Kidney capillary endothelial cell (primary cell): ENCODE results near the gene EGFR.
A peak's percentile ranks its signal among the peaks of the same experiment; 100 is the strongest.

Source experiments
- DNase-seq: peaks from one replicate; pipeline ENCODE4 v3.0.0-alpha.2; 2018; ENCODE audit warnings: low spot score

EGFR gene

DNA sequence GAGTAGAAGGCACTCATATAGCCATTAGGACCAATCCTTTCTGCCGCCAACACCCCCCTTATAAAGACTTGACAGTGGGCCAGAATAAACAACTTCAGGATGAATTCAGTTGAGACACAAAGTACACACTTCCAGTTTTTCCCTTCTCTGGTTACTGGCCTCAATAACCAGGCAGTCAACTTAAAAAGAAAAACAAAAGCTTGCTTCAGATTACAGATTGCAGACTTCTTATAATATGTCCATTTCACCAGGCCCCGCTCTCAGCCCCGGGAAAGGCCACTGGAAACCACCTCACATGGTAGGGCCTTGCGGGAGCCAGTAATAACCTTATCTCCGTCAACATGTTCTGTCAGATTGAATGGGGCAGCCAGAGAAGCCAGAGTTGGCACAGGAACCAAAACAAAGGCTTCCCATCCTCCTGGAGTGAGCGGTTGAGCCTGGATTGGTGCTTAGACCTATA lies 108.8 kb downstream of the EGFR start:
- no peak for DNase-seq

DNA sequence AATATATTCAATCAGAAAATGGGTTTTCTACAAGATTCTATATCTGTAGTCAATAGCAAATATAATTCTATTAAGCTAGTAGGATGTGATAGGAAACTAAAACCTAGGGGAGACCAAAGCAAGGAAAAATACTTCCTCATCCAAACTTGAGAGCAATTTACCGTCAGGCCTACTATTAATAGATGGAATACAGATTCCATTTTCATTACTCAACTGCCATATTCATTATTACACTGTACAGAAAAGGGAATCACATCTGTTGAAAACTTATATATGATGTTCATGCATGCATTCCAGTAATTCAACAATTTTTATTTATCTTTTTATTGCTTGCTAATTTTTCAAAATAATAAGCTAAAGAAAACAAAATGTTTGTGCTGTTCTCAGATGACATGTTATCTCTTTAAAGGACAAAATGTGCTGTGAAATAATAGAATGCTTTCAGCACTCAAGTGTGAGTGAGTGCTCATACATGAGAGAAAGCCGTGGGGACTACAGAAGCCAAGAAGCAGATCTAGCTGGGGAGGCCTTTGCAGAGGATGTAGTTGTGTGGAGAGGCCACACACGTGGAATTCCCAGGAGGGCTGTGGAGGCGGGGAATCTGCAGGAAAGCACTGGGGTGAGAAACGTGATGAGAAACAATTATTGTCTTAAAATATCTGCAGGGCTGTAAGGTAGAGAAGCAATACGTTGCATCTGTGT lies 110.0 kb downstream of the EGFR start:
- peak; percentile 10 for DNase-seq

DNA sequence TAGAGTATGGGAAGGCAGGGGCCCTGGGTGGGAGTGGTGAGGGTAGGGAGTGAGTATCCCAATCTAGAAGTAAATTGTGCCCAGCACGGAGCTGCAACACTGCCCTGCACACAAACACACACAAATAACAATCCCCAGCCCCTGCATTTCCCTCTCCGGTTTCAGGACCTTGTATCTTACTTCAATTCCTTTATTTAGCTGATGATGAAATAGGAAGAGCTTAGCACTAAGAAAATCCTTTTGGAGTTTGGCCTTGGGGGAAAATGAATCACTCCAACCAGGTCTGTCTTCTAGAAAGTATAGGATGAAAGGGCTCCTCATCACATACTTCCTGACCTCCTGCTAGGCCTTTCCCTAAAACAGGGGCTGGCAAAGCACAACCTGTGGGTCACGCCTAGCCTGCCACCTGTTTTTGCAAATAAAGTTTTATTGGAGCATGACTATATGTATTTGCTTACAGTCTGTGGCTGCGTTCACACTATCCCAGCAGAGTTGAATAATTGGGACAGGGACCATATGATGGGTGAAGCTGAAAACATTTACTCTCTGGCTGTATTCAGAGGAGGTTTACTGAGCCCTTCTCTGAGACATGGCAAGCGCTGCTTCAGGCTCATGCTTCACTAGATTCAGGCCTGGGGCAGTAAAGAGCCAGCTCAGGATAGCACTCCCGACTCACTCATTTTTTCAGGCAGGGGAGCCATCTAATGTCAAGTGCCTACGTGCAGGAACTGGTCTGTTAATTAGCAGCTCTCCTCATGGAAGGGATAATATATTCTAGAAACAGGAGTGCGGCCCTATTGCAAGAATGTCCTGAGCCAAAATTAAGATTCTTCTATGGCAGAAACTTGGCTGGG lies 111.0 kb downstream of the EGFR start:
- DNase-seq = peak; percentile 60

GRCh38 chr7:55130395-55131141 lies 111.8 kb downstream of the EGFR start:
- peak; percentile 18 for DNase-seq

- DNase-seq = no peak
Observed at GRCh38 chr7:55131142-55131929, 112.5 kb downstream of the EGFR start.

DNA sequence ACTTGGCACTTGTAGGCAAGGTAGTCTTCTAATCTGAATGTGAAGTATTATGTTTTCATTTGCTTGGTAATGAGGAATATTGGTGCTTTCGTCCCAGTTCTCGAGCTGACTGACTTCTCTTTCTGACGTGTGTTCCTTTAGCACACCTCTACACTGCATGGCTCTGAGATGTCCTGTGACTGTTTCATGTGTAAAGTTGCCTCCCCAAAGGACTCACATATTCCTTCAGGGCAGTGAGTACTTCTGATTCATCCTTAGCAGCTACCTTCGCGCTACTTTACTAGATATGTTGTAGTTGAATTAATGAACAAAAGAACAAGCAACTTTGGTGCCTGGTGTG lies 113.7 kb downstream of the EGFR start:
- no peak for DNase-seq

GRCh38 chr7:55132890-55133551 lies 114.2 kb downstream of the EGFR start:
- peak; percentile 98 for DNase-seq

- DNase-seq = peak; percentile 96
Observed at GRCh38 chr7:55133630-55134358, 115.0 kb downstream of the EGFR start.

- no peak for DNase-seq
Observed at GRCh38 chr7:55134359-55134725, 115.5 kb downstream of the EGFR start.

DNA sequence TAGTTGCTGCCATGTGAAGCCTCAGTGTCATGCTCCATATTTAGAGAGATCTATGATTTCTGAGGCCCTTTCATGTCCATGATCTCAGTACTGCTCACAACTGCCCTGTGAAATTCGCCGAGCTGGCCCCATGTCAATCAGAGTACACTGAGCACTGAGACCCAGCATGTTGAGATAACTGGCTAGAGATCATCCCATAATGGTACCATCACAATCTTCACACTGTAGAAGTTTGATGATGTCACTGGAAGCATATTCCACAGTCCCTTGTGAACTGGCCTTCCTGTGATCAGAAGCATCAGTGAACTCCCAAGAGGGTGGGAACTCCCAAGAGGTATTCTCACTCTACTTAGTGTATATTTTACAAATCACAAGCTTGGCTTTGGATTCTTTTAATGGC lies 116.0 kb downstream of the EGFR start:
- no peak for DNase-seq

GRCh38 chr7:55135462-55135861 lies 116.6 kb downstream of the EGFR start:
- DNase-seq = no peak

GRCh38 chr7:55138663-55139062 lies 119.8 kb downstream of the EGFR start:
- DNase-seq = no peak

GRCh38 chr7:55140221-55140940 lies 121.6 kb downstream of the EGFR start:
- DNase-seq = no peak

DNA sequence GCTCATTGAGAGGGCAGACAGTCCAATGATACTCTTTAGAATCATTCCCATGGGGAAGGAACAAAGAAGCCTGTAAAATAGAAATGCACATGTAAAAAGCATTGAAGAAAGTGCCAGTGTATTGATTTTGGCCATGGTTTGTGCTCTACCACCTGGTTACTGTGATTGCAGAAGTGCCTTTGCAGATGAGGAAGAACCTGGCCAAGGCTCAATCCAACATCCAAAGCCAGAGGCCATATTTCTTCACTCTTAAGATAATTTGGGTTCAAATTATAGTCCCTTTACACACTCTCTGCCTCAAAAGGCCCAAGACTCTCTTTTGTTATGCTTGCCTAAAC lies 122.1 kb downstream of the EGFR start:
- no peak for DNase-seq

DNA sequence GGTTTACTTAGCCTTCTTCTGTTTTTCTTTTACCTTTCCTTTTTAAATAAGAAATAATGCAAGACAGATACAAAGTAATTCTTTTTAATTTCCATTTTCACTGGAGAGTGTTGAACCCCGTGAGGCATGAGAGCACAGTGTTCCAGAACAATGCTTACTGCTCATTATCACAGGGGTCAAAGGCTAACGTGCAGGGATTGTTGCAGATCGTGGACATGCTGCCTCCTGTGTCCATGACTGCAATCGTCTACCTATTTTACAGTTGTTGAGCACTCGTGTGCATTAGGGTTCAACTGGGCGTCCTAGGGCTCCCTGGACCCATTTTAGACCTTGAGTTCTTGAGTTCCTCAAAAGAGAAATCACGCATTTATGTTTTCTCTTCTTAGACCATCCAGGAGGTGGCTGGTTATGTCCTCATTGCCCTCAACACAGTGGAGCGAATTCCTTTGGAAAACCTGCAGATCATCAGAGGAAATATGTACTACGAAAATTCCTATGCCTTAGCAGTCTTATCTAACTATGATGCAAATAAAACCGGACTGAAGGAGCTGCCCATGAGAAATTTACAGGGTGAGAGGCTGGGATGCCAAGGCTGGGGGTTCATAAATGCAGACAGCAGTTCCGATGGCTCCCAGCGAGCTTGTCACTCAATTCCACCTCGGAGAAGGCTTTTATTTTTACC lies 124.2 kb downstream of the EGFR start:
- DNase-seq = no peak

GRCh38 chr7:55144333-55145317 lies 125.8 kb downstream of the EGFR start:
- DNase-seq = no peak

GRCh38 chr7:55145606-55146005 lies 126.8 kb downstream of the EGFR start:
- no peak for DNase-seq

GRCh38 chr7:55147101-55147500 lies 128.3 kb downstream of the EGFR start:
- DNase-seq = no peak
